Motor neuron (in vitro differentiated cells): ENCODE data around the gene YES1. TPM values are rescaled to one million over a fixed set of nuclear protein-coding genes. Genes with fewer than 3 reads are reported as not detected.
"Not testable (repeated sequence)": the region's sequence is repeated elsewhere in the genome, so short reads cannot be mapped to it uniquely, and the experiment has no call there.

Source experiments
- ATAC-seq, 8 experiments: fragments of 200-7000 bp; cut with Tn5 transposase; replicated peaks in 6 of 8; 2 replicates each; pipeline ENCODE4 v1.8.0; 2021; ENCODE audit warnings: mild to moderate bottlenecking in 8 of 8, moderate library complexity in 8 of 8
- H3K27ac ChIP-seq, 2 donors: fragments of 250-450 bp; sonication (Bioruptor Pico); 2 replicates each; pipeline ENCODE4 v1.9.0; 2021; ENCODE audit warnings: antibody characterized with exemption in 2 of 2, mild to moderate bottlenecking in 2 of 2, moderate library complexity in 1 of 2
- H3K4me1 ChIP-seq, 2 donors: fragments of 250-450 bp; sonication (Bioruptor Pico); replicated peaks in 1 of 2; 2 replicates each; pipeline ENCODE4 v1.6.1; 2021; ENCODE audit warnings: antibody characterized with exemption in 2 of 2, mild to moderate bottlenecking in 2 of 2, moderate library complexity in 1 of 2
- H3K4me3 ChIP-seq, 5 donors: fragments of 250-450 bp; sonication (Bioruptor Pico); 2 replicates each; pipeline ENCODE4 v1.9.0; 2021; ENCODE audit warnings: antibody characterized with exemption in 5 of 5, mild to moderate bottlenecking in 5 of 5, moderate library complexity in 4 of 5
- WGBS, 10 experiments: fragments of 450-650 bp; shearing (Covaris generic); methylation state at CpG; one replicate each; pipeline ENCODE4 v1.0.0; 2022; 5-methylcytosine and 5-hydroxymethylcytosine counted together
- in situ Hi-C, 9 experiments: fragments of 400-800 bp; cut with MboI; loops; one replicate each; pipeline ENCODE4 v1.15.0; 2021; ENCODE audit warnings: low sequenced_read_pairs in 9 of 9, low pct_unique_long_range_greater_than_20kb in 2 of 9; ENCODE audit not compliant: unreplicated experiment in 9 of 9
- total RNA-seq, 8 experiments: library from RNA; unstranded; fragments of 300-600 nt; gene quantifications; 2 replicates each; pipeline versions ENCODE4 v1.2.3 to v1.2.4, GENCODE V29; 2022

Gene YES1
- total RNA-seq, 8 experiments from 2014 or later: 22.6 to 89.0 (median 33.9) TPM

GRCh38 chr18:816088-816653 is 4.1 kb upstream of the YES1 start:
- no peak overlapping the region for H3K4me3 ChIP-seq
- WGBS, 10 experiments: 63 to 100% (median 93%) methylated on average over 1 to 4 of the region's 4 CpGs; no CpG with 5 or more reads in 3 of the 10 experiments

GRCh38 chr18:815353-815752 is 3.3 kb upstream of the YES1 start:
- WGBS, 10 experiments: 60 to 100% (median 100%) methylated on average over 1 to 3 of the region's 3 CpGs; no CpG with 5 or more reads in 3 of the 10 experiments
- in situ Hi-C loops: loop anchor here in 2 of 9 experiments (25.0 kb wide), 2 partner anchors 178 to 203 kb away; no protein-coding TSS in a partner anchor
- no peak for ATAC-seq
- H3K27ac ChIP-seq: no peak overlapping the region
- no peak overlapping the region for H3K4me3 ChIP-seq
- peaks cover 0 to 11% of the 10 kb centered on the region in 2 donors for H3K4me1 ChIP-seq

More at GRCh38 chr18:816088-816653, 4.1 kb upstream of the YES1 start:
- ATAC-seq: no peak
- Histone ChIP-seq H3K4me1 (peaks cover 0 to 5% of the 10 kb centered on the region in 2 donors), H3K27ac (no peak overlapping the region)
- in situ Hi-C loops: loop anchor here in 2 of 9 experiments (25.0 kb wide), 2 partner anchors 179 to 204 kb away; no protein-coding TSS in a partner anchor

GRCh38 chr18:814300-815084 is 2.5 kb upstream of the YES1 start:
- no peak for ATAC-seq
- no peak overlapping the region for H3K4me3 ChIP-seq
- no peak overlapping the region for H3K27ac ChIP-seq
- in situ Hi-C loops: loop anchor here in 2 of 9 experiments (25.0 kb wide), 2 partner anchors 177 to 202 kb away; no protein-coding TSS in a partner anchor
- 61 to 100% (median 81%) methylated on average over 1 to 4 of the region's 4 CpGs; no CpG with 5 or more reads in 1 of the 10 experiments for WGBS, 10 experiments
- peaks cover 2 to 18% of the 10 kb centered on the region in 2 donors for H3K4me1 ChIP-seq

GRCh38 chr18:813172-814071 is 1.4 kb upstream of the YES1 start:
- peaks cover 2 to 19% of the 10 kb centered on the region in 2 donors for H3K4me1 ChIP-seq
- ATAC-seq: no peak
- 61 to 94% (median 81%) methylated on average over 3 to 14 of the region's 18 CpGs for WGBS, 10 experiments
- in situ Hi-C loops: loop anchor here in 2 of 9 experiments (25.0 kb wide), 2 partner anchors 176 to 201 kb away; no protein-coding TSS in a partner anchor
- peak overlapping the region in 1 of 2 donors; percentile 94 for H3K27ac ChIP-seq
- H3K4me3 ChIP-seq: peak overlapping the region; percentile 55 to 96 (median 88)

GRCh38 chr18:812376-813171 is 532 bp upstream of the YES1 start:
- Histone ChIP-seq H3K4me1 (peaks cover 2 to 19% of the 10 kb centered on the region in 2 donors), H3K4me3 (peak overlapping the region; percentile 55 to 96 (median 88)), H3K27ac (peak overlapping the region; percentile 73 to 94)
- peak; percentile 78 to 94 (median 92) for ATAC-seq
- 0 to 10% (median 3%) methylated on average over 4 to 16 of the region's 66 CpGs; no CpG with 5 or more reads in 4 of the 10 experiments for WGBS, 10 experiments
- in situ Hi-C loops: loop anchor here in 2 of 9 experiments (25.0 kb wide), 2 partner anchors 175 to 200 kb away; no protein-coding TSS in a partner anchor

- Histone ChIP-seq H3K27ac (peak overlapping the region; percentile 73 to 94), H3K4me3 (peak overlapping the region; percentile 55 to 96 (median 88)), H3K4me1 (peaks cover 2 to 19% of the 10 kb centered on the region in 2 donors)
- 0 to 1% (median 0%) methylated on average over 1 to 22 of the region's 30 CpGs for WGBS, 10 experiments
- ATAC-seq: peak; percentile 0 to 39 (median 8)
- in situ Hi-C loops: loop anchor here in 2 of 9 experiments (25.0 kb wide), 2 partner anchors 174 to 199 kb away; no protein-coding TSS in a partner anchor
These were observed 705 bp downstream of the YES1 start for GRCh38 chr18:811182-811891.

- ATAC-seq: no peak
- Histone ChIP-seq H3K27ac (no peak overlapping the region), H3K4me1 (peaks cover 2 to 19% of the 10 kb centered on the region in 2 donors), H3K4me3 (peak overlapping the region in 4 of 5 donors; percentile 87 to 96 (median 90))
- WGBS, 10 experiments: 7 to 85% (median 63%) methylated on average over 3 to 6 of the region's 6 CpGs
- in situ Hi-C loops: loop anchor here in 2 of 9 experiments (25.0 kb wide), 2 partner anchors 173 to 198 kb away; no protein-coding TSS in a partner anchor
These were observed 1.9 kb downstream of the YES1 start for GRCh38 chr18:809985-810642.

- in situ Hi-C loops: loop anchor here in 2 of 9 experiments (25.0 kb wide), 2 partner anchors 172 to 197 kb away; no protein-coding TSS in a partner anchor
- 78 to 100% (median 93%) methylated on average over 2 to 11 of the region's 11 CpGs for WGBS, 10 experiments
- not testable (repeated sequence) for ATAC-seq, H3K4me3 ChIP-seq, H3K27ac ChIP-seq
- H3K4me1 ChIP-seq: peaks cover 2 to 19% of the 10 kb centered on the region in 2 donors
These were observed 2.8 kb downstream of the YES1 start for GRCh38 chr18:809228-809627.

GRCh38 chr18:808502-808901 is 3.5 kb downstream of the YES1 start:
- Histone ChIP-seq H3K4me3 (no peak overlapping the region), H3K27ac (no peak overlapping the region), H3K4me1 (peaks cover 2 to 19% of the 10 kb centered on the region in 2 donors)
- no peak for ATAC-seq
- in situ Hi-C loops: loop anchor here in 2 of 9 experiments (25.0 kb wide), 2 partner anchors 171 to 196 kb away; no protein-coding TSS in a partner anchor
- WGBS, 10 experiments: 75 to 100% (median 92%) methylated on average over 1 to 2 of the region's 2 CpGs

GRCh38 chr18:808086-808485 is 4.0 kb downstream of the YES1 start:
- 14 to 72% (median 57%) methylated on average over 1 to 5 of the region's 5 CpGs; no CpG with 5 or more reads in 1 of the 10 experiments for WGBS, 10 experiments
- peaks cover 2 to 15% of the 10 kb centered on the region in 2 donors for H3K4me1 ChIP-seq
- no peak overlapping the region for H3K4me3 ChIP-seq
- ATAC-seq: peak in 2 of 8 experiments; percentile 19 to 38
- no peak overlapping the region for H3K27ac ChIP-seq
- in situ Hi-C loops: loop anchor here in 2 of 9 experiments (25.0 kb wide), 2 partner anchors 171 to 196 kb away; no protein-coding TSS in a partner anchor
